Smooth muscle cell (in vitro differentiated cells): ENCODE measurements around the gene GRAMD2B. TPM values are rescaled to one million over a fixed set of nuclear protein-coding genes. Genes with fewer than 3 reads are reported as not detected.

ENCODE experiments used
- DNase-seq: peaks from one replicate; lab custom pipeline; 2025; ENCODE audit not compliant: unreplicated experiment; lab: John Stamatoyannopoulos, UW
- H2AFZ ChIP-seq: fragments of 200-600 bp; sonication (generic); 2 replicates; pipeline ENCODE4 v1.6.0; 2016; ENCODE audit warnings: antibody characterized with exemption, low read depth, mild to moderate bottlenecking
- H3F3A ChIP-seq: fragments of 200-600 bp; sonication (generic); 2 replicates; pipeline ENCODE4 v1.6.0; 2017; ENCODE audit warnings: antibody characterized with exemption, low read depth
- H3K27ac ChIP-seq: fragments of 200-600 bp; sonication (generic); 2 replicates; pipeline ENCODE4 v1.5.1; 2016; ENCODE audit warnings: low read depth, mild to moderate bottlenecking
- H3K27me3 ChIP-seq: fragments of 200-600 bp; sonication (generic); 2 replicates; pipeline ENCODE4 v1.6.1; 2016; ENCODE audit warnings: low read depth, mild to moderate bottlenecking
- H3K36me3 ChIP-seq: fragments of 200-600 bp; sonication (generic); 2 replicates; pipeline ENCODE4 v1.5.1; 2016; ENCODE audit warnings: low read depth
- H3K4me1 ChIP-seq: fragments of 200-600 bp; sonication (generic); 2 replicates; pipeline ENCODE4 v1.5.1; 2016; ENCODE audit warnings: low read depth
- H3K4me2 ChIP-seq: fragments of 200-600 bp; sonication (generic); 2 replicates; pipeline ENCODE4 v1.6.0; 2016; ENCODE audit warnings: mild to moderate bottlenecking
- H3K4me3 ChIP-seq: fragments of 200-600 bp; sonication (generic); 2 replicates; pipeline ENCODE4 v1.5.1; 2016; ENCODE audit warnings: mild to moderate bottlenecking
- H3K79me2 ChIP-seq: fragments of 200-600 bp; sonication (generic); 2 replicates; pipeline ENCODE4 v1.6.0; 2016; ENCODE audit warnings: low read depth, mild to moderate bottlenecking
- H3K9ac ChIP-seq: fragments of 200-600 bp; sonication (generic); 2 replicates; pipeline ENCODE4 v1.6.0; 2016; ENCODE audit warnings: low read depth
- H3K9me3 ChIP-seq: fragments of 200-600 bp; sonication (generic); replicated peaks from 2 replicates; pipeline ENCODE4 v1.5.1; 2016; ENCODE audit warnings: low read depth
- H4K20me1 ChIP-seq: fragments of 200-600 bp; sonication (generic); 2 replicates; pipeline ENCODE4 v1.6.0; 2016; ENCODE audit warnings: low read depth
- WGBS: methylation state at CpG from one replicate; pipeline ENCODE4 v1.1.7; 2016; ENCODE audit warnings: low lambda C conversion rate; 5-methylcytosine and 5-hydroxymethylcytosine counted together
- polyA plus RNA-seq: library from polyadenylated mRNA; unstranded; fragments of >200 nt; fragmentation: Nextera tagmentation; extraction: Ambion mirVana; gene quantifications from 2 replicates; pipeline ENCODE4 v1.2.1, GENCODE V29; 2016
- total RNA-seq: library from RNA; depleted of rRNA; stranded (reverse); fragments of >200 nt; gene quantifications from 2 replicates; pipeline ENCODE4 v1.2.3, GENCODE V29; 2014
- TF ChIP-seq, protein P1 (sequence below): fragments of 200-600 bp; sonication (generic); IDR thresholded peaks from 2 replicates; pipeline ENCODE4 v1.5.1; 2017; ENCODE audit warnings: borderline replicate concordance, mild to moderate bottlenecking, antibody characterized with exemption; ENCODE audit not compliant: insufficient read depth, poor library complexity, severe bottlenecking

GRAMD2B gene
- total and polyA plus RNA-seq, 2 experiments from 2014 or later = 8.7 to 27.3 TPM

DNA sequence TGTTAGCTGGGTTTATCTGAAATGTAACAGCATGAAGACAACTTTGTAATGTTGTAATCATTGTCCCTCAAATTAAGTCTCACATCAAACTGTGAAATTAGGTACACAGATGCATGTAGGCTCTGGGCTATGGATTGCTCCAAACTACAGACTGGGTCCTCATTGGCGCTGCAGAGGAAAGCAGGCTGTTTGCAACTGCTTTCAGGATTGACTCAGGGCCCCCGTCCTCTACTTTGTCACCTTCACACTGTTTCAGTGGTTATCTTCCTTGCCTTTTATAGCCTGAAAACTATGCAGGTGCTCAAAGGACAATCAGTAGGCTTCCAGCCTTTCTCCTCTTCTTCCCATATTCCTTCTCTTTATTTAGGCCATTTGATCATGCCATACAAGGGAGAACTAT is 18.0 kb downstream of the GRAMD2B start:
- Histone ChIP-seq H3K9ac (no peak overlapping the region), H3K4me2 (no peak overlapping the region), H3K36me3 (no peaks in the 10 kb centered on the region), H3K27ac (no peak overlapping the region), H2AFZ (no peak overlapping the region), H3F3A (peaks cover 10% of the 10 kb centered on the region), H3K9me3 (no peaks in the 10 kb centered on the region), H3K27me3 (no peaks in the 10 kb centered on the region), H4K20me1 (no peaks in the 10 kb centered on the region), H3K4me1 (peaks cover 7% of the 10 kb centered on the region), H3K79me2 (no peaks in the 10 kb centered on the region), H3K4me3 (no peak overlapping the region)
- DNase-seq = no peak
- WGBS = 93% methylated on average over 2 of the region's 2 CpGs
- TF ChIP-seq, protein P1, sequence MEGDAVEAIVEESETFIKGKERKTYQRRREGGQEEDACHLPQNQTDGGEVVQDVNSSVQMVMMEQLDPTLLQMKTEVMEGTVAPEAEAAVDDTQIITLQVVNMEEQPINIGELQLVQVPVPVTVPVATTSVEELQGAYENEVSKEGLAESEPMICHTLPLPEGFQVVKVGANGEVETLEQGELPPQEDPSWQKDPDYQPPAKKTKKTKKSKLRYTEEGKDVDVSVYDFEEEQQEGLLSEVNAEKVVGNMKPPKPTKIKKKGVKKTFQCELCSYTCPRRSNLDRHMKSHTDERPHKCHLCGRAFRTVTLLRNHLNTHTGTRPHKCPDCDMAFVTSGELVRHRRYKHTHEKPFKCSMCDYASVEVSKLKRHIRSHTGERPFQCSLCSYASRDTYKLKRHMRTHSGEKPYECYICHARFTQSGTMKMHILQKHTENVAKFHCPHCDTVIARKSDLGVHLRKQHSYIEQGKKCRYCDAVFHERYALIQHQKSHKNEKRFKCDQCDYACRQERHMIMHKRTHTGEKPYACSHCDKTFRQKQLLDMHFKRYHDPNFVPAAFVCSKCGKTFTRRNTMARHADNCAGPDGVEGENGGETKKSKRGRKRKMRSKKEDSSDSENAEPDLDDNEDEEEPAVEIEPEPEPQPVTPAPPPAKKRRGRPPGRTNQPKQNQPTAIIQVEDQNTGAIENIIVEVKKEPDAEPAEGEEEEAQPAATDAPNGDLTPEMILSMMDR = no peak

DNA sequence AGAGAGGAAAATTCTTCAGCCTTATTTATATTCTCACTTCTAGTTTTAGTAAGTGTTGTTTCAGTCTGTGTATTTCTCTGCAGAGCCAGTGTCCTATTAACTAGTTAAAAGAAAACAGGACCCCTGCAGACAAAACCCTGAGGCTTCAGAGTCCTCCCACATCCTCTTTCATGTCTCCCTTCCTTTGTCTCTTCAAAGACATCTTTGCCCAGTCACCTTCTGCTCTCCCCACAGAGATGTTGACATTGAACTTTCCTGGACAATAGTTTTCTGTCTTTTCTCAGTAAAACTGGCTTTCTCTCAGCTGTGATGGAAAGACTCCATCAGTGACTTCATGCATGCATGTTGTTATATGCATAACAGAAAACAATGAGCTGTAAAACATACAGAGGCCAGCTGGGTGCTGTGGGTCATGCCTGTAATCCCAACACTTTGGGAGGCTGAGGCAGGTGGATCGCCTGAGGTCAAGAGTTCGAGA is 20.2 kb downstream of the GRAMD2B start:
- WGBS = 95% methylated on average over 2 of the region's 2 CpGs
- H3K36me3 ChIP-seq = no peaks in the 10 kb centered on the region
- H3K9me3 ChIP-seq = no peaks in the 10 kb centered on the region
- H4K20me1 ChIP-seq = no peaks in the 10 kb centered on the region
- no peaks in the 10 kb centered on the region for H3K79me2 ChIP-seq
- H3K4me1 ChIP-seq = peaks cover 9% of the 10 kb centered on the region
- H3K9ac ChIP-seq = no peak overlapping the region
- H3K4me2 ChIP-seq = no peak overlapping the region
- no peaks in the 10 kb centered on the region for H3K27me3 ChIP-seq
- peaks cover 10% of the 10 kb centered on the region for H3F3A ChIP-seq
- no peak overlapping the region for H2AFZ ChIP-seq
- H3K4me3 ChIP-seq = no peak overlapping the region
- DNase-seq = no peak
- peak overlapping the region; percentile 23 for H3K27ac ChIP-seq
- TF ChIP-seq, protein P1 = no peak

DNA sequence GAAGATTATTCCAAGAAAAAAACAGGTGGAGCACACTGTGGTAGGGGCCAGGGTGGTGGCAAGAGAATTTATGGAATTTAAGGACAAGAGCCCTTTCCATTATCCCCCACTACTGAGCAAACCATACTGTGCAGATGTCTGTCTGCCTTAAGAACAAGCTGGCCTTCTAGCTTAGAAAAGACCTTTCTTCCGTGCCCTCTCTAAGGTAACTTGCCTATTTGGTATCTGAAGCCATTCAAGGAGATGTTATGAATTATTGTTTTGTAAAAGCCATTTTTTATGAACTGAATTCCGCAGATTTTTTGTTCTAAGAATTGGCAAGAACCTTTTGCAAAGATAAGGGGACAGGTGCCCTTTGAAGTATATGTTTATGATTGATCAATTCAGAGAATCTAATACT is 20.9 kb downstream of the GRAMD2B start:
- WGBS = 96% methylated on average over 2 of the region's 2 CpGs
- no peak for DNase-seq
- H3K27me3 ChIP-seq = no peaks in the 10 kb centered on the region
- H3F3A ChIP-seq = peaks cover 10% of the 10 kb centered on the region
- H4K20me1 ChIP-seq = no peaks in the 10 kb centered on the region
- TF ChIP-seq, protein P1 = no peak
- peak overlapping the region; percentile 87 for H3K27ac ChIP-seq
- no peak overlapping the region for H3K4me2 ChIP-seq
- no peak overlapping the region for H2AFZ ChIP-seq
- no peaks in the 10 kb centered on the region for H3K36me3 ChIP-seq
- peaks cover 9% of the 10 kb centered on the region for H3K4me1 ChIP-seq
- no peaks in the 10 kb centered on the region for H3K79me2 ChIP-seq
- no peaks in the 10 kb centered on the region for H3K9me3 ChIP-seq
- no peak overlapping the region for H3K4me3 ChIP-seq
- H3K9ac ChIP-seq = no peak overlapping the region

DNA sequence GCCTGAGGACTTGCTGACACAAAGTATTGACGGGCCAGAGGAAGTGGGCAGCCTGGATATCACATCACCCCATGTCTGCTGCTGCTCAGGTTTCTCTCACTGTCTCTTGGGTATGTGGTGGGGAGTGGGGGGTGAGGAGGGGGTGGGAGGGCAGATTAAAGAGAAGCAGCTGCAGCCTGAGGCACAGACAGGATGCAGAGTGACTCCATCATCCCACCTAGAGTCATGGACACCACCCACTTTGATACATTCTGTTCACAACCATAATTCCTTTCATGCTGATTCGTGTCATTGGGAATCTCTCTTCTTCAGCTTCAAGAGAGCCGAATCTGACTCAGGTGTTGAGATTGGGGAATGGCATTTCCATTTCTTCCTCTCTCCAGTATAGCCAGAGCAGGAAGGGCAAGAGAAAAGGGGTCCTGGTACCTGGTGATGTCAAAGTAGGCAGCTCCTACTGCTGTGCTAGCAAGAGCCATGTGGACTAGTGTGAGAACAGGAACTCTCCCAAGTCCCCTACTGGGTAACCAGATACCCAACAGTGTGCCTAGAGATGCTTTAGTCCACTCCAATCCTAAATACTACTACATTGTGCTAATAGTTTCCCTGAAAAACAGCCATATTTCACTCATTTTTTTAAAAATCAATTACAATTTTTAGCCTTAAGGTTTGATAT is 22.4 kb downstream of the GRAMD2B start:
- peak overlapping the region; percentile 70 for H3K4me2 ChIP-seq
- H3K27ac ChIP-seq = peak overlapping the region; percentile 87
- peaks cover 14% of the 10 kb centered on the region for H3F3A ChIP-seq
- DNase-seq = no peak
- no peaks in the 10 kb centered on the region for H4K20me1 ChIP-seq
- no peaks in the 10 kb centered on the region for H3K79me2 ChIP-seq
- 55% methylated on average over 3 of the region's 3 CpGs for WGBS
- H3K36me3 ChIP-seq = no peaks in the 10 kb centered on the region
- no peaks in the 10 kb centered on the region for H3K9me3 ChIP-seq
- TF ChIP-seq, protein P1 = no peak
- no peaks in the 10 kb centered on the region for H3K27me3 ChIP-seq
- peaks cover 20% of the 10 kb centered on the region for H3K4me1 ChIP-seq
- H2AFZ ChIP-seq = no peak overlapping the region
- H3K9ac ChIP-seq = peak overlapping the region; percentile 85
- H3K4me3 ChIP-seq = no peak overlapping the region
